ENCODE results near the gene ERVK3-1. TPM values are rescaled to one million over a fixed set of nuclear protein-coding genes. Genes with fewer than 3 reads are reported as not detected.

The ERVK3-1 gene
- total and polyA plus RNA-seq, 3 experiments from 2014 or later, result 84.6 to 102 (median 100) TPM

GRCh38 chr19:58326501-58326913 is 21.3 kb downstream of the ERVK3-1 start:
- H3K27me3 Mint-ChIP-seq, result no peaks in the 10 kb centered on the region
- peaks cover 1 to 7% (median 4%) of the 10 kb centered on the region in 3 donors for H3K36me3 Mint-ChIP-seq
- ChIA-PET CTCF (interaction anchor here (1.1 to 2.1 kb wide), 3 partner anchors 20 to 194 kb away, joined by 3 to 6 read pairs (median 5); partner anchors contain the start of genes ZBTB45 and ZNF497), POLR2A (interaction anchor here (0.6 to 1.6 kb wide), 7 partner anchors 20 to 324 kb away, joined by 3 to 8 read pairs (median 4); partner anchors contain the start of genes ZBTB45, ZNF497, ZNF584 and ZNF606)
- H3K27ac Mint-ChIP-seq, result no peak overlapping the region
- no peak overlapping the region for H3K4me3 Mint-ChIP-seq
- Histone ChIP-seq H3K4me1 (ENCODE audit: insufficient read depth, low read length) (peaks cover 30% of the 10 kb centered on the region), H3K27ac (ENCODE audit: low read depth, low read length) (peak overlapping the region; percentile 94), H3K27me3 (ENCODE audit: insufficient read depth, low read length, poor library complexity, severe bottlenecking) (no peaks in the 10 kb centered on the region), H3K9me3 (ENCODE audit: low read length) (no peaks in the 10 kb centered on the region), H3K4me3 (ENCODE audit: low read length) (peak overlapping the region; percentile 97), H3K36me3 (ENCODE audit: insufficient read depth, low read length) (no peaks in the 10 kb centered on the region)
- no peak for DNase-seq
- peaks cover 0 to 8% (median 0%) of the 10 kb centered on the region in 3 donors for H3K4me1 Mint-ChIP-seq
- no peaks in the 10 kb centered on the region for H3K9me3 Mint-ChIP-seq

GRCh38 chr19:58326914-58327726 is 21.9 kb downstream of the ERVK3-1 start, which contains the start of gene ZSCAN22:
TSS of gene ZSCAN22 (plus strand) at chr19:58326994. CDS start at chr19:58334803, 7,809 bp downstream.
- Mint-ChIP-seq H3K4me3 (no peak within 1 kb of the TSS), H3K9me3 (no peaks in the 10 kb centered on the region), H3K36me3 (peaks cover 0 to 7% (median 4%) of the 10 kb centered on the region in 3 donors), H3K27ac (no peak within 1 kb of the TSS), H3K27me3 (no peaks in the 10 kb centered on the region), H3K4me1 (peaks cover 0 to 8% (median 0%) of the 10 kb centered on the region in 3 donors)
- H3K4me3 ChIP-seq (ENCODE audit: low read length), result peak within 1 kb of the TSS; percentile 97
- CTCF ChIA-PET, result interaction anchor here (1.1 to 2.1 kb wide), 3 partner anchors 21 to 193 kb away, joined by 3 to 6 read pairs (median 5); partner anchors contain the start of genes ZBTB45 and ZNF497
- H3K9me3 ChIP-seq (ENCODE audit: low read length), result no peaks in the 10 kb centered on the region
- H3K36me3 ChIP-seq (ENCODE audit: insufficient read depth, low read length), result no peaks in the 10 kb centered on the region
- POLR2A ChIA-PET, result interaction anchor here (0.6 to 1.6 kb wide), 7 partner anchors 19 to 325 kb away, joined by 3 to 8 read pairs (median 4); partner anchors contain the start of genes ZBTB45, ZNF497, ZNF584 and ZNF606
- peaks cover 30% of the 10 kb centered on the region for H3K4me1 ChIP-seq (ENCODE audit: insufficient read depth, low read length)
- peak within 1 kb of the TSS; percentile 94 for H3K27ac ChIP-seq (ENCODE audit: low read depth, low read length)
- H3K27me3 ChIP-seq (ENCODE audit: insufficient read depth, low read length, poor library complexity, severe bottlenecking), result no peaks in the 10 kb centered on the region
- peak; percentile 77 to 93 (median 84) for DNase-seq

- Histone ChIP-seq H3K27me3 (ENCODE audit: insufficient read depth, low read length, poor library complexity, severe bottlenecking) (no peaks in the 10 kb centered on the region), H3K36me3 (ENCODE audit: insufficient read depth, low read length) (no peaks in the 10 kb centered on the region), H3K9me3 (ENCODE audit: low read length) (no peaks in the 10 kb centered on the region), H3K27ac (ENCODE audit: low read depth, low read length) (no peak overlapping the region), H3K4me3 (ENCODE audit: low read length) (no peak overlapping the region), H3K4me1 (ENCODE audit: insufficient read depth, low read length) (peaks cover 30% of the 10 kb centered on the region)
- Mint-ChIP-seq H3K4me1 (peaks cover 0 to 8% (median 0%) of the 10 kb centered on the region in 3 donors), H3K27ac (peak overlapping the region in 2 of 8 donors; percentile 32 to 48), H3K4me3 (peak overlapping the region in 2 of 7 donors; percentile 14 to 45), H3K36me3 (peaks cover 0 to 4% (median 0%) of the 10 kb centered on the region in 3 donors), H3K9me3 (no peaks in the 10 kb centered on the region), H3K27me3 (no peaks in the 10 kb centered on the region)
- ChIA-PET POLR2A (no interaction called here), CTCF (no interaction called here)
- DNase-seq, result peak in 1 of 5 donors; percentile 19
Observed at GRCh38 chr19:58328999-58329398, 23.8 kb downstream of the ERVK3-1 start.

GRCh38 chr19:58330458-58330857 is 25.3 kb downstream of the ERVK3-1 start:
- Mint-ChIP-seq H3K9me3 (no peaks in the 10 kb centered on the region), H3K36me3 (peaks cover 0 to 15% (median 0%) of the 10 kb centered on the region in 3 donors), H3K4me1 (peaks cover 0 to 8% (median 0%) of the 10 kb centered on the region in 3 donors), H3K4me3 (no peak overlapping the region), H3K27ac (peak overlapping the region in 1 of 8 donors; percentile 87), H3K27me3 (no peaks in the 10 kb centered on the region)
- CTCF ChIA-PET, result no interaction called here
- H3K4me3 ChIP-seq (ENCODE audit: low read length), result no peak overlapping the region
- H3K4me1 ChIP-seq (ENCODE audit: insufficient read depth, low read length), result peaks cover 27% of the 10 kb centered on the region
- POLR2A ChIA-PET, result no interaction called here
- no peak overlapping the region for H3K27ac ChIP-seq (ENCODE audit: low read depth, low read length)
- no peak for DNase-seq
- no peaks in the 10 kb centered on the region for H3K36me3 ChIP-seq (ENCODE audit: insufficient read depth, low read length)
- no peaks in the 10 kb centered on the region for H3K27me3 ChIP-seq (ENCODE audit: insufficient read depth, low read length, poor library complexity, severe bottlenecking)
- no peaks in the 10 kb centered on the region for H3K9me3 ChIP-seq (ENCODE audit: low read length)

- Histone ChIP-seq H3K9me3 (ENCODE audit: low read length) (no peaks in the 10 kb centered on the region), H3K4me3 (ENCODE audit: low read length) (no peak overlapping the region), H3K27me3 (ENCODE audit: insufficient read depth, low read length, poor library complexity, severe bottlenecking) (no peaks in the 10 kb centered on the region), H3K27ac (ENCODE audit: low read depth, low read length) (no peak overlapping the region), H3K36me3 (ENCODE audit: insufficient read depth, low read length) (peaks cover 7% of the 10 kb centered on the region), H3K4me1 (ENCODE audit: insufficient read depth, low read length) (peaks cover 9% of the 10 kb centered on the region)
- no peak overlapping the region for H3K4me3 Mint-ChIP-seq
- CTCF ChIA-PET, result no interaction called here
- no peak for DNase-seq
- no peak overlapping the region for H3K27ac Mint-ChIP-seq
- peaks cover 0 to 28% (median 3%) of the 10 kb centered on the region in 3 donors for H3K36me3 Mint-ChIP-seq
- POLR2A ChIA-PET, result interaction anchor here (0.7 kb wide), 1 partner anchor 749 kb away, joined by 4 read pairs; no protein-coding TSS in a partner anchor
- peaks cover 0 to 8% (median 0%) of the 10 kb centered on the region in 3 donors for H3K4me1 Mint-ChIP-seq
- H3K27me3 Mint-ChIP-seq, result no peaks in the 10 kb centered on the region
- H3K9me3 Mint-ChIP-seq, result no peaks in the 10 kb centered on the region
Observed at GRCh38 chr19:58332697-58333096, 27.5 kb downstream of the ERVK3-1 start.

- Histone ChIP-seq H3K36me3 (ENCODE audit: insufficient read depth, low read length) (peaks cover 7% of the 10 kb centered on the region), H3K9me3 (ENCODE audit: low read length) (no peaks in the 10 kb centered on the region), H3K4me1 (ENCODE audit: insufficient read depth, low read length) (no peaks in the 10 kb centered on the region), H3K27ac (ENCODE audit: low read depth, low read length) (no peak overlapping the region), H3K4me3 (ENCODE audit: low read length) (no peak overlapping the region), H3K27me3 (ENCODE audit: insufficient read depth, low read length, poor library complexity, severe bottlenecking) (no peaks in the 10 kb centered on the region)
- Mint-ChIP-seq H3K27ac (peak overlapping the region in 1 of 8 donors; percentile 41), H3K4me3 (no peak overlapping the region), H3K9me3 (no peaks in the 10 kb centered on the region), H3K27me3 (no peaks in the 10 kb centered on the region), H3K4me1 (peaks cover 2 to 3% (median 2%) of the 10 kb centered on the region in 3 donors), H3K36me3 (peaks cover 9 to 46% (median 14%) of the 10 kb centered on the region in 3 donors)
- CTCF ChIA-PET, result no interaction called here
- DNase-seq, result no peak
- POLR2A ChIA-PET, result no interaction called here
Observed at GRCh38 chr19:58334691-58335249, 29.6 kb downstream of the ERVK3-1 start.

- Mint-ChIP-seq H3K4me3 (no peak overlapping the region), H3K36me3 (peaks cover 13 to 51% (median 18%) of the 10 kb centered on the region in 3 donors), H3K27ac (no peak overlapping the region), H3K27me3 (no peaks in the 10 kb centered on the region), H3K4me1 (peaks cover 5 to 6% (median 6%) of the 10 kb centered on the region in 3 donors), H3K9me3 (no peaks in the 10 kb centered on the region)
- CTCF ChIA-PET, result no interaction called here
- POLR2A ChIA-PET, result no interaction called here
- Histone ChIP-seq H3K4me1 (ENCODE audit: insufficient read depth, low read length) (no peaks in the 10 kb centered on the region), H3K4me3 (ENCODE audit: low read length) (no peak overlapping the region), H3K27ac (ENCODE audit: low read depth, low read length) (no peak overlapping the region), H3K27me3 (ENCODE audit: insufficient read depth, low read length, poor library complexity, severe bottlenecking) (no peaks in the 10 kb centered on the region), H3K9me3 (ENCODE audit: low read length) (no peaks in the 10 kb centered on the region), H3K36me3 (ENCODE audit: insufficient read depth, low read length) (peaks cover 7% of the 10 kb centered on the region)
- DNase-seq, result no peak
Observed at GRCh38 chr19:58335630-58336029, 30.5 kb downstream of the ERVK3-1 start.
